Measurements from ENCODE around the gene NCDN. TPM values are rescaled to one million over a fixed set of nuclear protein-coding genes. Genes with fewer than 3 reads are reported as not detected.

Gene NCDN
- total and polyA plus RNA-seq, 7 experiments from 2014 or later: 17.1 to 38.6 (median 23.9) TPM

DNA sequence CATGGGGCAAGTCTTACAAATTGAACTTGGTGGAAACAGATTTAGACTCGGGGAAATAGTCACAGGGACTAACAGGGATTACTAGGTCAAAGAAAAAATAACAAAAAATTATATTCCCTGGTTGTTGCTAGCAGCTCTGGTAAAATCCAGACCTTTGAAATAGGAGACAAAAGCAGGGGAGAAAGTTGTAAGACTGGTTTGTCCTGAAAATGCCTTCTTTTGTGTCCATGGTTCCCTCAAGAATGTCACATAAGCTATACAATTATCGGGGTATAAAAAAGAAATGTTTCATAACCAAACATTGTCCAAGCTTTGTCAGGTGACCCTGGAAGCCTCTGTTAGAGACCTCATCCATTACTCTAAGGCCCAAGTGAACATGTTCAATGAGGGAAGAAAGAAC lies 33.5 kb upstream of the NCDN start:
- Histone ChIP-seq H3K27ac (ENCODE audit: low read depth, low read length) (no peak overlapping the region), H3K9me3 (ENCODE audit: control insufficient read depth in 2 of 3, low read length in 3 of 3) (no peaks in the 10 kb centered on the region), H3K4me3 (ENCODE audit: low read length) (no peak overlapping the region), H3K27me3 (ENCODE audit: control insufficient read depth in 2 of 2, insufficient read depth in 2 of 2, low read length in 2 of 2) (no peaks in the 10 kb centered on the region), H3K4me1 (ENCODE audit: control insufficient read depth in 2 of 2, insufficient read depth in 2 of 2, low read length in 2 of 2) (no peaks in the 10 kb centered on the region), H3K36me3 (ENCODE audit: control insufficient read depth in 2 of 3, insufficient read depth in 3 of 3, low read length in 3 of 3) (no peaks in the 10 kb centered on the region)
- POLR2A ChIA-PET: interaction anchor here (0.7 kb wide), 1 partner anchor 10 kb away, joined by 4 read pairs; no protein-coding TSS in a partner anchor
- intact Hi-C loops (cut with micrococcal nuclease): no loop called here
- Mint-ChIP-seq H3K27me3 (no peaks in the 10 kb centered on the region), H3K4me3 (no peak overlapping the region), H3K9me3 (peaks cover 0 to 38% (median 1%) of the 10 kb centered on the region in 11 donors), H3K4me1 (peaks cover 11 to 30% (median 17%) of the 10 kb centered on the region in 7 donors), H3K36me3 (peaks cover 13 to 54% (median 45%) of the 10 kb centered on the region in 5 donors), H3K27ac (peak overlapping the region in 1 of 9 donors; percentile 35)
- DNase-seq: no peak
- no peak for ATAC-seq
- CTCF ChIA-PET: interaction anchor here (0.8 kb wide), 1 partner anchor 94 kb away, joined by 4 read pairs; no protein-coding TSS in a partner anchor

DNA sequence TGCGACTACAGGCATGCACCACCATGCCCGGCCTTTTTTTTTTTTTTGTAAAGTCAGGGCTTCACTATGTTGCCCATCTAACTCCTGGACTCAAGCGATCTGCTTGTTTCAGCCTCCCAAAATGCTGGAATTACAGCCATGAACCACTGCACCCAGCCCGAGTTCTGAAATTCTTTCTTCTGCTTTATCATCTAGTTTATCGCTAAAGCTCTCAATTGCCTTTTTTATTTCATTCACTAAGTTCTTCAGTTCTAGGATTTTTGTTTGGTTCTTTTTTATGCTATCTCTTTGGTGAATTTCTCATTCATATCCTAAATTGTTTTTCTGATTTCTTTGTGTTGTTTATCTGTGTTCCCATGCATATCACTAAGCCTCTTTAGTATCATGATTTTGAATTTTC lies 27.4 kb upstream of the NCDN start:
- Histone ChIP-seq H3K4me1 (ENCODE audit: control insufficient read depth in 2 of 2, insufficient read depth in 2 of 2, low read length in 2 of 2) (peaks cover 0 to 6% of the 10 kb centered on the region in 2 donors), H3K4me3 (ENCODE audit: low read length) (no peak overlapping the region), H3K27ac (ENCODE audit: low read depth, low read length) (no peak overlapping the region), H3K36me3 (ENCODE audit: control insufficient read depth in 2 of 3, insufficient read depth in 3 of 3, low read length in 3 of 3) (peaks cover 0 to 6% (median 6%) of the 10 kb centered on the region in 3 experiments), H3K27me3 (ENCODE audit: control insufficient read depth in 2 of 2, insufficient read depth in 2 of 2, low read length in 2 of 2) (no peaks in the 10 kb centered on the region), H3K9me3 (ENCODE audit: control insufficient read depth in 2 of 3, low read length in 3 of 3) (no peaks in the 10 kb centered on the region)
- Mint-ChIP-seq H3K36me3 (peaks cover 16 to 74% (median 40%) of the 10 kb centered on the region in 5 donors), H3K9me3 (peaks cover 0 to 39% (median 8%) of the 10 kb centered on the region in 11 donors), H3K27ac (no peak overlapping the region), H3K27me3 (no peaks in the 10 kb centered on the region), H3K4me1 (peaks cover 6 to 38% (median 25%) of the 10 kb centered on the region in 7 donors), H3K4me3 (peak overlapping the region in 1 of 10 donors; percentile 46)
- ChIA-PET POLR2A (interaction anchor here (1.2 kb wide), 1 partner anchor 12 kb away, joined by 3 read pairs; no protein-coding TSS in a partner anchor), CTCF (interaction anchor here (1.2 kb wide), 1 partner anchor 79 kb away, joined by 3 read pairs; no protein-coding TSS in a partner anchor)
- intact Hi-C loops (cut with micrococcal nuclease): no loop called here
- no peak for DNase-seq
- no peak for ATAC-seq

DNA sequence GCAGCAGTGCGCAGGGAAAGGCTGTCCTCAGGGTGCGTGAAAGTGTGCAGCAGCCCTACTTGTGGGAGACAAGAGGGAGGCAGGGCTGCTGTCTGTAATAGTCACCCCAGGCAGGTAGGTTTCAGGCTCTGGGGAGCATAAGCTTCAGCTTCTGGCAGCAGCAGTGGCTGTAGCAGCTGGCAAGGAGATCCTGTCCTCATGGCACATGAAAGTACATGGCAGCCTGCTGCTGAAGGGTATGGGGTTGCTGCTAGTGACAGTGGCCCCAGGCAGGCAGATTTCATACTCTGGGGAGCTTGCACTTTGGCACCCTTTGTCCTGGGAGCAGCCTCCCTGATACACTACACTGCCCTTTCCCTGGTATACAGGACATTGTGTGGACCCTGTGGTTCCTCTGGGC lies 26.7 kb upstream of the NCDN start:
- ChIA-PET CTCF (no interaction called here), POLR2A (no interaction called here)
- Histone ChIP-seq H3K27ac (ENCODE audit: low read depth, low read length) (no peak overlapping the region), H3K36me3 (ENCODE audit: control insufficient read depth in 2 of 3, insufficient read depth in 3 of 3, low read length in 3 of 3) (peaks cover 0 to 6% (median 6%) of the 10 kb centered on the region in 3 experiments), H3K4me1 (ENCODE audit: control insufficient read depth in 2 of 2, insufficient read depth in 2 of 2, low read length in 2 of 2) (peaks cover 0 to 7% of the 10 kb centered on the region in 2 donors), H3K9me3 (ENCODE audit: control insufficient read depth in 2 of 3, low read length in 3 of 3) (no peaks in the 10 kb centered on the region), H3K4me3 (ENCODE audit: low read length) (no peak overlapping the region), H3K27me3 (ENCODE audit: control insufficient read depth in 2 of 2, insufficient read depth in 2 of 2, low read length in 2 of 2) (no peaks in the 10 kb centered on the region)
- Mint-ChIP-seq H3K9me3 (peaks cover 0 to 31% (median 8%) of the 10 kb centered on the region in 11 donors), H3K27me3 (no peaks in the 10 kb centered on the region), H3K4me1 (peaks cover 11 to 46% (median 33%) of the 10 kb centered on the region in 7 donors), H3K4me3 (no peak overlapping the region), H3K27ac (peak overlapping the region in 1 of 9 donors; percentile 6), H3K36me3 (peaks cover 16 to 71% (median 33%) of the 10 kb centered on the region in 5 donors)
- ATAC-seq (no peak), DNase-seq (no peak)
- intact Hi-C loops (cut with micrococcal nuclease): no loop called here

DNA sequence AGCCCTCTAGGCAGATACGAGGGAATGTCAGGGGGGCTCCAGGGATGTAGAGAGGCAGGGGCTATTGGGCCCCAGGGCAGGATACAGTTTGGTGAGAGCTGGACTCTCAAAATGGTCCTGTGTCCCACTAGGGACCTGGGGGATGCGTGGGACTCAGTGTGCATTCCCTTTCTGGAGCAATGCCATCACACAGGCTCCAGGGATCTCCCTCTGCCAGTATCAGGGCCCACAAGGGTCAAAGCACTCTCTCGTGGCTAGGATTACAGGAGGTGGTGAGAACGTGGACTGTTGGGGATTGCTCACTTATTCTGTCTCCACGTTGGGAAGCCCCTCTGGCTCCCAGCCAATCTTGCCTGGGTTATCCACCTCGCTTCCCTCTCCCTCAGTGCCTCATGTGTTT lies 26.2 kb upstream of the NCDN start:
- H3K27me3 Mint-ChIP-seq: no peaks in the 10 kb centered on the region
- H3K4me3 Mint-ChIP-seq: no peak overlapping the region
- Histone ChIP-seq H3K9me3 (ENCODE audit: control insufficient read depth in 2 of 3, low read length in 3 of 3) (no peaks in the 10 kb centered on the region), H3K36me3 (ENCODE audit: control insufficient read depth in 2 of 3, insufficient read depth in 3 of 3, low read length in 3 of 3) (peaks cover 0 to 6% (median 6%) of the 10 kb centered on the region in 3 experiments), H3K27me3 (ENCODE audit: control insufficient read depth in 2 of 2, insufficient read depth in 2 of 2, low read length in 2 of 2) (no peaks in the 10 kb centered on the region), H3K4me3 (ENCODE audit: low read length) (no peak overlapping the region), H3K27ac (ENCODE audit: low read depth, low read length) (no peak overlapping the region), H3K4me1 (ENCODE audit: control insufficient read depth in 2 of 2, insufficient read depth in 2 of 2, low read length in 2 of 2) (peaks cover 0 to 11% of the 10 kb centered on the region in 2 donors)
- ChIA-PET POLR2A (no interaction called here), CTCF (no interaction called here)
- H3K27ac Mint-ChIP-seq: no peak overlapping the region
- H3K4me1 Mint-ChIP-seq: peaks cover 14 to 50% (median 37%) of the 10 kb centered on the region in 7 donors
- no peak for DNase-seq
- intact Hi-C loops (cut with micrococcal nuclease): no loop called here
- H3K36me3 Mint-ChIP-seq: peaks cover 16 to 73% (median 33%) of the 10 kb centered on the region in 5 donors
- ATAC-seq: no peak
- H3K9me3 Mint-ChIP-seq: peaks cover 0 to 31% (median 7%) of the 10 kb centered on the region in 11 donors

DNA sequence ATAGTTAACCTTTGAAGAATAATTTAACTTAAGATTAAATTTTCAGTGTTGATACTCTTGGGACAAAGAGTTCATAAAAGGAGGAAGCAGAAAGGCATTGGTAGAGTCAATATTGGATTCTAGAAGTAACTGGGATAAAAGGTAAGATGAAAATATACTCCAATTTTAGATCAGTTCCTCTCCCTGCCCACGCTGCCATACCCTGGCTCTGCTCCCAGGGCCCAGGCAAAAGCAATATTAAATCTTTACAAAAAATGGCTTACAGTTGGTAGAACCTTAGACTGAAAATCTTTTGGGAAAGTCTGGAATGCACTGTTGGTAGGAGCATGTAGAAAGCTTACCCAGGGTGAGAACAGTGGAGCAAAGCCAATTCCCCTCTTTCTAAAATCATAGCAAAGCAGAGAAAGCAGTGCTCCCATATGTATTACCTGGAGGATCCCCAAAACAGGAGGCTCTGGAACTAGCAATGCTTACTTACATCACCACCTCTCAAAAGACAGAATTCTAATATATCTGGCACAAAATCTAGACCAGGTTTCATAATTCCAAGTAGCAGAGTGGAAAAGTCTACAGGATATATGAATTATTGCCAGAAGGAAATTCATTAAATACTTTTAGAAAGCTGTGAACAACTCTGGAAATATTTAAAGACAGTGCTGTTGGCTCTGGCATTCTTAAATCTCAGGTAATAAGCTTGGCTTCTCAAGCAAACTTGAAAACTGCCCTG lies 24.9 kb upstream of the NCDN start:
- ATAC-seq (no peak), DNase-seq (no peak)
- no peaks in the 10 kb centered on the region for H3K27me3 ChIP-seq (ENCODE audit: control insufficient read depth in 2 of 2, insufficient read depth in 2 of 2, low read length in 2 of 2)
- H3K36me3 ChIP-seq (ENCODE audit: control insufficient read depth in 2 of 3, insufficient read depth in 3 of 3, low read length in 3 of 3): peaks cover 0 to 6% (median 6%) of the 10 kb centered on the region in 3 experiments
- intact Hi-C loops (cut with micrococcal nuclease): no loop called here
- ChIA-PET POLR2A (interaction anchor here (1.1 kb wide), 2 partner anchors 19 to 26 kb away, joined by 3 to 5 read pairs; no protein-coding TSS in a partner anchor), CTCF (interaction anchor here (0.7 kb wide), 1 partner anchor 82 kb away, joined by 4 read pairs; no protein-coding TSS in a partner anchor)
- no peak overlapping the region for H3K4me3 ChIP-seq (ENCODE audit: low read length)
- Mint-ChIP-seq H3K36me3 (peaks cover 12 to 69% (median 26%) of the 10 kb centered on the region in 5 donors), H3K4me3 (no peak overlapping the region), H3K27ac (peak overlapping the region in 1 of 9 donors; percentile 41), H3K4me1 (peaks cover 24 to 63% (median 50%) of the 10 kb centered on the region in 7 donors), H3K9me3 (peaks cover 0 to 24% (median 7%) of the 10 kb centered on the region in 11 donors), H3K27me3 (no peaks in the 10 kb centered on the region)
- peaks cover 10 to 24% of the 10 kb centered on the region in 2 donors for H3K4me1 ChIP-seq (ENCODE audit: control insufficient read depth in 2 of 2, insufficient read depth in 2 of 2, low read length in 2 of 2)
- no peak overlapping the region for H3K27ac ChIP-seq (ENCODE audit: low read depth, low read length)
- no peaks in the 10 kb centered on the region for H3K9me3 ChIP-seq (ENCODE audit: control insufficient read depth in 2 of 3, low read length in 3 of 3)

DNA sequence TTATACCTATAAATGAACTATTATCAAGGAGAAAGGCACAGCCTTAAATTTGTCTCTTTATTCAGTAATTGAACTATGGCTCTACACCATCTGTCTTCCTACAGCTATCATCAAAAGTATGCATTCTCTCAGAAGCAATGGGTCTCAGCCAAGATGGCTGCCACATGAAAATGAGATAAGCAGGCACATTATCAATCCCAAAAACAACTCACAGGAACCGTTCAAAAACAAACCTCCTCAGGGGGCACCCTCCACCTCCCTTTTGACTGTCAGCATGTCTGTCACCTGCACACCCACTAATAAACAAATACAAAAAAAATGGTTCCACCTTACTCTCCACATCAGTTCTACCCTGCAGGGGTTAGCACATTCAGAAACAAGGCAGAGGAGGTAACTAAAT lies 24.0 kb upstream of the NCDN start:
- ChIA-PET CTCF (interaction anchor here (1.3 kb wide), 1 partner anchor 29 kb away, joined by 4 read pairs; no protein-coding TSS in a partner anchor), POLR2A (interaction anchor here (1.1 kb wide), 2 partner anchors 20 to 27 kb away, joined by 3 to 5 read pairs; no protein-coding TSS in a partner anchor)
- Mint-ChIP-seq H3K4me3 (peak overlapping the region in 1 of 10 donors; percentile 6), H3K9me3 (peaks cover 0 to 19% (median 7%) of the 10 kb centered on the region in 11 donors), H3K27me3 (no peaks in the 10 kb centered on the region), H3K27ac (peak overlapping the region in 6 of 9 donors; percentile 11 to 88 (median 26)), H3K4me1 (peaks cover 28 to 67% (median 55%) of the 10 kb centered on the region in 7 donors), H3K36me3 (peaks cover 10 to 64% (median 20%) of the 10 kb centered on the region in 5 donors)
- Histone ChIP-seq H3K4me1 (ENCODE audit: control insufficient read depth in 2 of 2, insufficient read depth in 2 of 2, low read length in 2 of 2) (peaks cover 18 to 32% of the 10 kb centered on the region in 2 donors), H3K4me3 (ENCODE audit: low read length) (no peak overlapping the region), H3K27me3 (ENCODE audit: control insufficient read depth in 2 of 2, insufficient read depth in 2 of 2, low read length in 2 of 2) (no peaks in the 10 kb centered on the region), H3K9me3 (ENCODE audit: control insufficient read depth in 2 of 3, low read length in 3 of 3) (no peaks in the 10 kb centered on the region), H3K27ac (ENCODE audit: low read depth, low read length) (no peak overlapping the region), H3K36me3 (ENCODE audit: control insufficient read depth in 2 of 3, insufficient read depth in 3 of 3, low read length in 3 of 3) (peaks cover 0 to 6% (median 6%) of the 10 kb centered on the region in 3 experiments)
- DNase-seq: no peak
- no peak for ATAC-seq
- intact Hi-C loops (cut with micrococcal nuclease): no loop called here

All from naive thymus-derived CD4-positive, alpha-beta T cell (primary cell).